GM03348 (cell line): ENCODE results near the gene COL4A2.

ENCODE experiments used
- DNase-seq: peaks from one replicate; pipeline ENCODE4 v3.0.0; 2012; ENCODE audit warnings: low spot score

Gene COL4A2

DNA sequence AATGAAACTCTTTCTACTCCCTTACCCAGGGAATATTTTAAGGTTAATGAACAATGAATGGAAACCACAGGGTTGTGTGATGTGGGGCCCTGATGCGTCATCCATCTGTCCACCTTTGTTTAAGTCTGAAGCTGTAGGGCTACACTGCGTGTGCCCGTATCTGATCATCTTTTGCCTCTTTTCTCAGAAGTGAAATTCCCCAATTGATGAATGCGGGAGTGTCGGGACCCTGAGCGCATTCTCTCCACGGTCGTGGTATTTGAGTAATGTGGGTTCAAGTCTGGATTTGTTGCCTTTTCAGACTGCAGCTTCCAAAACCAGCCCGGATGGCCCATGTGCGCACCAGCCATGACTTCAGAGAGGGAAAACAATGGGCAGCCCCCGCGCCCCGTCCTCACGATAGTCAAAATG lies 112.3 kb downstream of the COL4A2 start:
- no peak for DNase-seq

DNA sequence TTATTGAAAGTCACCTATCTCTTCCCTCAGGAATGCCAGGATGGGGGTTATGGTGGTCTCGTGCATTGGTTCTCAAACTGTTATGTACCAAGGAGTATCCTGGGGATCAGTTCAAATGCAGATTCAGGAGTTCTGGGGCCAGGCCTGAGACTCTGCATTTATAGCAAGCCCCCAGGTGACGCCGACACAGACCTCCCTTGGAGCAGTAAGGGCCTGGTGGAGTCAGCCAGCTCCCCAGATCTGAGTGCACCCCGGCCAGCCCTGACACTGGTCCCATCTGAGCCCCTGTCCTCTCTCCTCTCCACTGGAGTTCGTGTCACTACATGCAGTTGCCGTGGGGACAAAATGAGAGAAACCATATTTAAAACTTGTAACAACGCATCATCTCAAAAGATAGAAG lies 112.9 kb downstream of the COL4A2 start:
- DNase-seq, result no peak

DNA sequence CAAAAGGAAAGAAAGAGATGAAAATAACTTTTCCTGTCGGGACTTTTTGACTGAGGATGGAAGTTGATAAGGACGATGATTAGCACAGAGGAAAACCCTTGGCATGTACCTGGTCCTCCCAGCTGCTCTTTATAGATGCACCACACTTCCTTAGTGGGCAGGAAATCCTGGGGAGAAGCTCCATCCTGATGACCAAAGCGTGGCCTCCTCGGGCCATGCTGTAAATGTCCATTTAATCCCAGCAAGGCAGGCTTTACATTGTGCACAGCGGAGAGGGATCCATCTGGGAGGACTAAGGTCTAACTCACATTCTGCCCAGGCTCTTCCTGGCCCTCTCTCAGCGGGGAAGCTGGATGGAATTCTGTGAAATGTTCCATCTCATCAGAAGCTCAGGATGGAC lies 113.5 kb downstream of the COL4A2 start:
- DNase-seq, result no peak

DNA sequence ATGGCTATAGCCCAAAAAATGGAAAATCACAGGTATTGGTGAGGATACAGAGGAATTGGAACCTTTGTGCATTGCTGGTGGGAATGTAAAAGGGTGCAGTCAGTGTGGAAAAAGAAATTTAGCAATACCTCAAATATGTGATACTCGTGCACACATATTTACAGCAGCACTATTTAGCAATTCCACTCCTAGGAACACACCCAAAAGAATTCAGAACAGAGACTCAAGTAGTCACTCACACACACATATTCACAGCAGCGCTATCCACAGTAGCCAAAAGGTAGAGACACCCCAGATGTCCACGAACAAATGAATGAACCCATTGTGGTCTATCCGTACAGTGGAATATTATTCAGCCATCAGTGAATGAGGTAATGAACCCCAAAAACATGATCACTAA lies 114.0 kb downstream of the COL4A2 start:
- no peak for DNase-seq

DNA sequence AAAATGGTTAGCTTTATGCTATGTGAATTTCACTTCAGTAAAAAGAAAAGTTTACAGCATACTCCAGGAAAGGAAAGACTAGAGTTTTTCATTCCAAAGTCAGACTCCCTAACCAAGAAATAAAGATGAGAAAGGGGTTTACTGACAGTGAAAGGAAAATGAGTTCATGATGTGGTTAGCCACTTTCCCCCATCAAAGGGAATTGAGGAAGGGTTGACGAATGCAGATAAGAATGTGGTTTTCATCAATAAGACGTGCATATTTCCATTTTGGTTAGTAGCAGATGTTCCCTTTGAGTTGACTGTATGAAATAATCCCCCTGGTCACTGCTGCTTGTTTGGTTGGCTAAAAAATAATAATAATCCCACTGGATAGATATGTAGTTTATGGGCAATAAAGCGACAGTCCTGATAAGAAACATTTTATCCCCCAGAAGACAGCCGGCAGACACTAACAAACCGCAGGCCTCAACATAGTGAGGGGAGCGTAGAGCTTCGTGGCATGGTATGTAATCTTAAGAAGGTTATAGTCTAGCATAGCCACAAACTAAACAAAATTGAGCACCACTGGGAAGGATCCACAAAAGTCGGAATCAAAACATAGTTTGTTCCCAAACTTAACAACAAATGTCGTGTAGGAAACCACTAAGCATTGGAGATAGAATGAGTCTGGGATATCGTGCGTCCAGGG lies 114.8 kb downstream of the COL4A2 start:
- DNase-seq, result peak; percentile 54

GRCh38 chr13:110422913-110423688 lies 116.0 kb downstream of the COL4A2 start:
- DNase-seq, result peak; percentile 43

DNA sequence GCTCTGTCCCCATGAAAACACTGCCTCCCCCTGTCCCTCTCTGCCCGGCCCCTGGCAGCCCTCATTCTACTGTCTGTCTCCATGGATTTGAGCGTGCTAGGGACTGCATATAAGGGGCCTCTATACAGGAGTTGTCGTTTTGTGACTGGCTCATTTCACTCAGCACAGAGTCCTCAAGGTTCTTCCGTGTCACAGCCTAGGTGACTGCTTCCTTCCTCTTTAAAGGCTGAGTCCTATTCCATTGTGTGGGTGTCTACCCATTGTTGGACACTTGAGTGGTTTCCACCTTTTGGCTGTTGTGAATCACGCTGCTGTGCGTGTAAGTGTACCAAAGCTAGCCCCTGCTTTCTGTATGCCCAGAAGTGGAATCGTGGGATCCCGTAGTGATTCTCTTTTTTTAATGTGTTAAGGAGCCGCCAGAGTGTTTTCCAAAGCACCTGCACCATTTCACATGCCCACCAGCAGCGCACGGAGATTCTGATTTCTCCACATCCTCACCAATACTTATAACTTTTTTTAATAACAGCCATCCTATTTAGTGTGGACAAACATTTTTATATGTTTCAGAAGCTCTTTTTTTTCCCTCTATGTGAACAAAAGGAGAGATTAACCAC lies 116.7 kb downstream of the COL4A2 start:
- DNase-seq, result no peak

DNA sequence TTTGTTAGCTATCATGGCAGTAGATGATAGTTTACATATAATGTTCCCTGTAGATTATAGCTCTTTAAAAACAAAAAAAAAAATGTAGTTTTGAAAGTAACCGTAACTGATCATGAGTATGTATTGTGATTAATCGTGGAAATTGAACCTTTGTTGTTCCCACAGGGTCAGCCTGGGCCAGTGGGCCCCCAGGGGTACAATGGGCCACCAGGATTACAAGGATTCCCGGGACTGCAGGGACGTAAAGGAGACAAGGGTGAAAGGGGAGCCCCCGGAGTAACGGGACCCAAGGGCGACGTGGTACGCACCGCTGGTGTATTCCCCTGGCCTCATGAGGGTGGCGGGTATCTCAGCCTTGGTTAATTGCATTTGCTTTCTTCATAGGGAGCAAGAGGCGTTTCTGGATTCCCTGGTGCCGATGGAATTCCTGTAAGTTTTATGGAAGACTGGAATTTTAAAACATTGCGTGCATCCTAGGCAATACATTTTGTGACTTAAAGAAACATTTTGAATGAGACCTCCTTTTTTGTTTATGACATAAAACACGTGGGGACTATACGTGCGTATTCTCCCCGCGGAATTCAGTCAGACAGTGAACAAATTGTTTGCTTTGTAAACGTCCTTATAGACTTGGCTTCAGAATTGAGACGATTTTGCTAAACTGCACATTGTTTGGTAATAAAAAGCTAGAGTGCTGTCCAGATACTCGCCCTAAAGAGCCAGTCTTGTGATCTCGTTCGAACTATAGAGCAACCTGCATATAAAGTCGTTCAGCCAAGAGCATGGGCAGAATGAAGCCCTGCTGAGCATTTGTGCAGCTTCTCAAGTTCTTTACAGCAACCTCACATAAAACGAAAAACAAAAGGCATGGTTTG lies 117.7 kb downstream of the COL4A2 start:
- DNase-seq, result no peak

- no peak for DNase-seq
These were observed 118.3 kb downstream of the COL4A2 start for GRCh38 chr13:110425444-110425780.

GRCh38 chr13:110426735-110427134 lies 119.7 kb downstream of the COL4A2 start:
- DNase-seq, result no peak

DNA sequence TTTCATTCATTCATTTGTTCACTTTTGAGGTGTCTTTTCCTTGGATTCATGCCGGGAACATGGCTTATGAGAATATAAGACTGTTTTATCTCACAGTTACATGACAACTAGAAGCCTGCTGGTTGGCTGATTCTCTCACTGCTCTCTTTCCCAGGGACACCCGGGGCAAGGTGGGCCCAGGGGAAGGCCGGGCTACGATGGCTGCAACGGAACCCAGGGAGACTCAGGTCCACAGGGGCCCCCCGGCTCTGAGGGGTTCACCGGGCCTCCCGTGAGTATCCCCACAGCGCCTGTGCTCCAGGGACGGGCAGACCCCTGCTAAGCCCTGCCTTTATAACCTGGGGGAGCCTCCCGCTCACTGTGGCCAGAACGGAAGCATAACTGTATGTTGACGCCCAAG lies 121.2 kb downstream of the COL4A2 start:
- no peak for DNase-seq

- no peak for DNase-seq
These were observed 123.6 kb downstream of the COL4A2 start for GRCh38 chr13:110430391-110431336.

- DNase-seq, result no peak
These were observed 124.6 kb downstream of the COL4A2 start for GRCh38 chr13:110431425-110432294.

- DNase-seq, result no peak
These were observed 125.4 kb downstream of the COL4A2 start for GRCh38 chr13:110432522-110432921.

- DNase-seq, result no peak
These were observed 125.9 kb downstream of the COL4A2 start for GRCh38 chr13:110433014-110433413.

DNA sequence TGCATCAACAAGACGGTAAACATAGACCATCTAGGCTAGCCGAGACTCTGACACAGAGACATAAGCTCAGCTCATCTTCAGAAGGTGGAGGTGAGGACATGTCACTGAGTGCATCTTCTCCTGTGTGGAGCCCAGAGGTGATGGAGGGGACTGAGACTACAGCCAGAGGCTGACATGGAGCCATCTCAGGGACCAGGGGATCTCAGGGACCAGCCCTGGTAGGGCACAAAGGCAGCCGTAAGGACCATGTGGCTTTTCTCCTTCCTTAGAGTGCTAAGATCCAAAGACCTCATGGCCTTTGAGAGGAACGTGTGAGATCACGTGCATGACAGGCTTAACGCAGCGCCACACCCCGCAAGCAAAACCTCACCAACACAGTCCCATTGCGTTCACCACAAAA lies 127.5 kb downstream of the COL4A2 start:
- DNase-seq, result no peak

- no peak for DNase-seq
These were observed 128.2 kb downstream of the COL4A2 start for GRCh38 chr13:110435331-110435730.

- no peak for DNase-seq
These were observed 129.2 kb downstream of the COL4A2 start for GRCh38 chr13:110436276-110436675.

DNA sequence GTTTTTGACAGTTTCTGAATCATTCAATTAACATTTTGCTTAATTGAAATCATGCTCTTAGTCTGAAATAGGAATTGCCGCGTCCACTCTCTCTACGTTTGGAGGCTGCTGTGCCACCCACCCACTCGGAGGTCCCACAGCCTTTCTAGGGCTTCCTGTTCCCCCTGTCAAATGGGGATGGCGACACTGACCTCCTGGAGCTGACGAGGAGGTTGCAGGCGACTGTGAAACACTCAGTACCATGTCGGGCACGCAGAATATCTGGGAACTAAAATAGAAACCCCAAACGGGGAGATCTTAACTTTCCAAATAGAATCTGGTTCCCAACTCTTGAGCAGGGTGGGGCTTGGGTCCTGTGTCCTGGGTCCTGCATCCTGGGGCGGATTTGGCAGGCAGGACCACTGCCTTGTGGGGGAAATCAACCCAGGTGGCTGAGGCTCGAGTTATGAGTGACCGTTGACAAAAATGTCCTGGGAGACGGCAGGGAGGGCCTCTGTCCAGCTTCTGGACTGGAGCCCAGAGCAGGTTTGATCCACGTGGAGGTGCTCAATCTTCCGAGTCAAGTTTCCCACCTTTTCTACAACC lies 129.8 kb downstream of the COL4A2 start:
- no peak for DNase-seq

DNA sequence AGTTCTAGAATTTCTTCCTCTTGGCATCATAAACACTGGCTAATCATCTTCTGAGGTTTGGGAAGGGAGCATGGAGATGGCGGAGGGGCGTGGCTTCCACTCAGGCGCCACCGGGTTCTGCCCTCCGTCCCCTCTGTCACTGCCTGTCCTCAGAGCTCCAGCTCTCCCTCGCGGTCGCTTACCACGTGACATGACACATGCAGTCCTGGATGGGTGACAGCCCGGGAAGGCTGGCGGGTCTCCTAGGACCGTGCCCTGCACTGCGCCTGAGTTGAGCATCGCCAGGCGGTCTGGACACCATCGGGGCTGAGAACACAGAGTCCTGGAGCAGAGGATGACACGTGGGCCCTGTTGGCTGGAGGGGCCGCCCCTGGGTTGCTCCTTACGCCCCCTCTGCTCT lies 131.1 kb downstream of the COL4A2 start:
- no peak for DNase-seq
